Measurements from ENCODE around the gene PRICKLE4.

PRICKLE4 gene

DNA sequence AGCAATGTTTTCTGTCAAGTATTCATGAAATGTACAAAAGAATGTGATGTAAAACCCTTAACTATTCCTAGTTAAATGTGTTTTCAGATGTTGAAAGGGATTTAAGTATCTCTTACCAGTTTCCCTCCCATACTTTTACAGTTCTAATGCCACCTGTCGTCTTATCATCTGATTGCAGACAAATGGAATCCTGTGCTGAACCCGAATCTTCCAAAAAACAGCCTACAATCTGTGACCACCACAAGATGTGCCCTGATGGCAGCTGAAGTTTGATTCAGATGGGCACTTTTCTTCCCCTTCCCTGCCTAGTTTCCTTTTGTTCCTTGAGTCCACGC lies 8.8 kb downstream of the PRICKLE4 start:
- no peak overlapping the region for H3K4me3 ChIP-seq (ENCODE audit: low read length)
- H3K27me3 ChIP-seq (ENCODE audit: low read depth, low read length), result no peaks in the 10 kb centered on the region
- H3K9me3 ChIP-seq (ENCODE audit: insufficient read depth, low read length), result no peaks in the 10 kb centered on the region
- peaks cover 37% of the 10 kb centered on the region for H3K36me3 ChIP-seq (replicated peaks; ENCODE audit: low read depth, low read length)
- no peak overlapping the region for H3K9ac ChIP-seq (ENCODE audit: low read length)
- no peak for TF ChIP-seq EZH2phosphoT487 (IDR thresholded peaks at IDR 0.05; ENCODE audit: low read depth)
- TF ChIP-seq, protein P1, sequence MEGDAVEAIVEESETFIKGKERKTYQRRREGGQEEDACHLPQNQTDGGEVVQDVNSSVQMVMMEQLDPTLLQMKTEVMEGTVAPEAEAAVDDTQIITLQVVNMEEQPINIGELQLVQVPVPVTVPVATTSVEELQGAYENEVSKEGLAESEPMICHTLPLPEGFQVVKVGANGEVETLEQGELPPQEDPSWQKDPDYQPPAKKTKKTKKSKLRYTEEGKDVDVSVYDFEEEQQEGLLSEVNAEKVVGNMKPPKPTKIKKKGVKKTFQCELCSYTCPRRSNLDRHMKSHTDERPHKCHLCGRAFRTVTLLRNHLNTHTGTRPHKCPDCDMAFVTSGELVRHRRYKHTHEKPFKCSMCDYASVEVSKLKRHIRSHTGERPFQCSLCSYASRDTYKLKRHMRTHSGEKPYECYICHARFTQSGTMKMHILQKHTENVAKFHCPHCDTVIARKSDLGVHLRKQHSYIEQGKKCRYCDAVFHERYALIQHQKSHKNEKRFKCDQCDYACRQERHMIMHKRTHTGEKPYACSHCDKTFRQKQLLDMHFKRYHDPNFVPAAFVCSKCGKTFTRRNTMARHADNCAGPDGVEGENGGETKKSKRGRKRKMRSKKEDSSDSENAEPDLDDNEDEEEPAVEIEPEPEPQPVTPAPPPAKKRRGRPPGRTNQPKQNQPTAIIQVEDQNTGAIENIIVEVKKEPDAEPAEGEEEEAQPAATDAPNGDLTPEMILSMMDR (IDR thresholded peaks at IDR 0.05; ENCODE audit: low read depth, low read length), result no peak
- no peak overlapping the region for H3K27ac ChIP-seq (ENCODE audit: low read length)
- H4K20me1 ChIP-seq (ENCODE audit: insufficient read depth, low read length), result no peaks in the 10 kb centered on the region
- H3K4me2 ChIP-seq (ENCODE audit: low read length), result no peak overlapping the region
- H3K79me2 ChIP-seq (ENCODE audit: low read length), result peaks cover 29% of the 10 kb centered on the region
- no peak overlapping the region for H2AFZ ChIP-seq (ENCODE audit: low read depth, low read length)
- H3K4me1 ChIP-seq (ENCODE audit: low read length), result peaks cover 19% of the 10 kb centered on the region

DNA sequence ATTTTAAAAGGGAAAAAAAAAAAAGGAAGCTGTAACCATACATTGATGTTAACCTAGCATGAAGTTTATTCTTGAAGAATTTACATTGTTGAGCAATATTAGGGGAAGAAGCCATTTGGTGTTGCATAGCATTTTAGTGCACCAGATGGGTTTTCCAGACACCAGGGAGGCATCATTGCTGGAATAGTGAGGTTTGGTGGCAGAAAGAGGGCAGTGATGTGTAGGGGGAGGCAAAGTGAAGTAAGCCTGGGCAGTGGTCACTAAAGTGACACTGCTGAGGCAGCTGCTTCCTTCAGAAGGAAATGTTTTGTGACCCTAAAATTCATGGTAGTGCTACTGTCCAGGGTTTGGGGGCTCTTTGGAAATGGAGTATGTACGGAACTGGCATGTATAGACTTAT lies 9.5 kb downstream of the PRICKLE4 start:
- H3K4me2 ChIP-seq (ENCODE audit: low read length), result no peak overlapping the region
- no peaks in the 10 kb centered on the region for H4K20me1 ChIP-seq (ENCODE audit: insufficient read depth, low read length)
- no peaks in the 10 kb centered on the region for H3K9me3 ChIP-seq (ENCODE audit: insufficient read depth, low read length)
- H3K4me1 ChIP-seq (ENCODE audit: low read length), result peaks cover 12% of the 10 kb centered on the region
- H3K79me2 ChIP-seq (ENCODE audit: low read length), result peaks cover 29% of the 10 kb centered on the region
- TF ChIP-seq, protein P1 (IDR thresholded peaks at IDR 0.05; ENCODE audit: low read depth, low read length), result no peak
- TF ChIP-seq EZH2phosphoT487 (IDR thresholded peaks at IDR 0.05; ENCODE audit: low read depth), result no peak
- H3K27me3 ChIP-seq (ENCODE audit: low read depth, low read length), result no peaks in the 10 kb centered on the region
- no peak overlapping the region for H3K27ac ChIP-seq (ENCODE audit: low read length)
- H3K9ac ChIP-seq (ENCODE audit: low read length), result no peak overlapping the region
- no peak overlapping the region for H3K4me3 ChIP-seq (ENCODE audit: low read length)
- no peak overlapping the region for H2AFZ ChIP-seq (ENCODE audit: low read depth, low read length)
- H3K36me3 ChIP-seq (replicated peaks; ENCODE audit: low read depth, low read length), result peaks cover 41% of the 10 kb centered on the region

DNA sequence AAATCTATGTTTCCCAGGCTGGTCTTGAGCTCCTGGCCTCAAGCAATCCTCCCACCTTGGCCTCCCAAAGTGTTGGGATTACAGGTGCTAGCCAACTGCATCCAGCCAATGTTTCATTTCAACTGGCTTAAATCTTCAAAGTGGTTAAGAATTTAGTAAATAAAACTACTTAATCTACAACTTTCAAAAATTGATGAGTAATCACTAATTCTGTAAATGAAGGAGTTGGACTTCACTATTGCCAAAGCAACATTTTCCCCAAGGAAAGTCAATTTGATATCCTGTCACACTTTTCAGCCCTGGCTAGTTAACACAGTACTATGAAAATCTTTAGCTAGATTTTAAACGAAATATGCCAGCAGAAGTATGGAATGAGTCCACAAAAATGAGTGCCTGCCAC lies 10.7 kb downstream of the PRICKLE4 start:
- Histone ChIP-seq H3K79me2 (ENCODE audit: low read length) (peaks cover 29% of the 10 kb centered on the region), H2AFZ (ENCODE audit: low read depth, low read length) (no peak overlapping the region)

DNA sequence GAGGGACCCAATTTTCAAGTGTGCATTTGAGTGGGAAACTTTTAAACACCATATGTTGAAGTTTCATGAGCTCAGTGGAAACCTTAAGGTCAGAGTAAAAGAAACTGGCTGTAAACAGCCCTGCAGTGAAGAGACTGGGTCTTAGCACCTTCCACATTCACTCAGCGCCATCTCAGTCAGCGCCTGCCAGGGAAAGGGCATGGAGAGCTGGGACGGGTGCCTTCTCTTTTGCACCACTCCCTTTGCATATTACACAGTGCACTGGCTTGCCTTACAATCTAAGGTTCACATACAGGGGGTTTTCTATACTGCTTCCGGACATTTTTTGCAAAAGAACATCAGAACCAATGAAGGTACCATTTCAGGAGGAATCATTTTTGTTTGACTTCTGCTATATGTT lies 11.4 kb downstream of the PRICKLE4 start:
- Histone ChIP-seq H3K27me3 (ENCODE audit: low read depth, low read length) (no peaks in the 10 kb centered on the region), H3K9me3 (ENCODE audit: insufficient read depth, low read length) (no peaks in the 10 kb centered on the region), H3K36me3 (replicated peaks; ENCODE audit: low read depth, low read length) (peaks cover 52% of the 10 kb centered on the region), H3K9ac (ENCODE audit: low read length) (no peak overlapping the region), H4K20me1 (ENCODE audit: insufficient read depth, low read length) (no peaks in the 10 kb centered on the region), H3K79me2 (ENCODE audit: low read length) (peaks cover 29% of the 10 kb centered on the region), H3K4me1 (ENCODE audit: low read length) (0 out of 2 replicates have a peak, but pooled peaks cover 2% of the 10 kb centered on the region), H2AFZ (ENCODE audit: low read depth, low read length) (no peak overlapping the region), H3K27ac (ENCODE audit: low read length) (no peak overlapping the region), H3K4me2 (ENCODE audit: low read length) (no peak overlapping the region), H3K4me3 (ENCODE audit: low read length) (no peak overlapping the region)
- TF ChIP-seq, protein P1 (IDR thresholded peaks at IDR 0.05; ENCODE audit: low read depth, low read length), result no peak
- TF ChIP-seq EZH2phosphoT487 (IDR thresholded peaks at IDR 0.05; ENCODE audit: low read depth), result no peak

More for the DNA sequence above, 10.7 kb downstream of the PRICKLE4 start:
- H3K4me1 ChIP-seq (ENCODE audit: low read length), result 0 out of 2 replicates have a peak, but pooled peaks cover 2% of the 10 kb centered on the region
- H3K27ac ChIP-seq (ENCODE audit: low read length), result no peak overlapping the region
- no peaks in the 10 kb centered on the region for H3K27me3 ChIP-seq (ENCODE audit: low read depth, low read length)
- H3K36me3 ChIP-seq (replicated peaks; ENCODE audit: low read depth, low read length), result peaks cover 49% of the 10 kb centered on the region
- no peak overlapping the region for H3K9ac ChIP-seq (ENCODE audit: low read length)
- H3K4me3 ChIP-seq (ENCODE audit: low read length), result no peak overlapping the region
- H3K9me3 ChIP-seq (ENCODE audit: insufficient read depth, low read length), result no peaks in the 10 kb centered on the region
- no peak for TF ChIP-seq EZH2phosphoT487 (IDR thresholded peaks at IDR 0.05; ENCODE audit: low read depth)
- TF ChIP-seq, protein P1 (IDR thresholded peaks at IDR 0.05; ENCODE audit: low read depth, low read length), result no peak
- H4K20me1 ChIP-seq (ENCODE audit: insufficient read depth, low read length), result no peaks in the 10 kb centered on the region
- no peak overlapping the region for H3K4me2 ChIP-seq (ENCODE audit: low read length)

All from OCI-LY3 (cell line).